GM19463 (cell line): ENCODE measurements around the gene RSL24D1.
A peak's percentile ranks its signal among the peaks of the same experiment; 100 is the strongest.

ENCODE experiments used
- ATAC-seq: cut with Tn5 transposase; IDR thresholded peaks from one replicate; pipeline ENCODE4 v1.9.1; 2021; ENCODE audit warnings: mild to moderate bottlenecking, moderate library complexity; ENCODE audit not compliant: unreplicated experiment

RSL24D1 gene

GRCh38 chr15:55196458-55197361, at the start of gene RSL24D1:
Gene RSL24D1 (minus strand): TSS chr15:55196941. CDS start chr15:55196890, 51 bp downstream.
- ATAC-seq: peak; percentile 97

GRCh38 chr15:55245059-55245458, 48.3 kb upstream of the RSL24D1 start:
- no peak for ATAC-seq

GRCh38 chr15:55241891-55242290, 45.1 kb upstream of the RSL24D1 start:
- no peak for ATAC-seq

GRCh38 chr15:55241186-55241585, 44.4 kb upstream of the RSL24D1 start:
- ATAC-seq: no peak

- ATAC-seq: no peak
Observed at GRCh38 chr15:55240125-55240760, 43.5 kb upstream of the RSL24D1 start.

GRCh38 chr15:55239440-55240124, 42.8 kb upstream of the RSL24D1 start:
- no peak for ATAC-seq

GRCh38 chr15:55238877-55239276, 42.1 kb upstream of the RSL24D1 start:
- ATAC-seq: no peak

- ATAC-seq: no peak
Observed at GRCh38 chr15:55237219-55238130, 40.7 kb upstream of the RSL24D1 start.

- ATAC-seq: no peak
Observed at GRCh38 chr15:55235546-55236036, 38.9 kb upstream of the RSL24D1 start.

GRCh38 chr15:55234800-55235104, 38.0 kb upstream of the RSL24D1 start:
- no peak for ATAC-seq

GRCh38 chr15:55234104-55234799, 37.5 kb upstream of the RSL24D1 start:
- no peak for ATAC-seq

- ATAC-seq: no peak
Observed at GRCh38 chr15:55231455-55231854, 34.7 kb upstream of the RSL24D1 start.

GRCh38 chr15:55230953-55231352, 34.2 kb upstream of the RSL24D1 start:
- ATAC-seq: no peak

GRCh38 chr15:55230051-55230670, 33.4 kb upstream of the RSL24D1 start:
- ATAC-seq: no peak

- ATAC-seq: no peak
Observed at GRCh38 chr15:55226127-55226526, 29.4 kb upstream of the RSL24D1 start.

- no peak for ATAC-seq
Observed at GRCh38 chr15:55224892-55225291, 28.2 kb upstream of the RSL24D1 start.

GRCh38 chr15:55222588-55222987, 25.8 kb upstream of the RSL24D1 start:
- ATAC-seq: peak; percentile 52

- ATAC-seq: peak; percentile 43
Observed at GRCh38 chr15:55221090-55222011, 24.6 kb upstream of the RSL24D1 start.
